ENCODE data around the gene HOXB9. TPM values are rescaled to one million over a fixed set of nuclear protein-coding genes. Genes with fewer than 3 reads are reported as not detected.

HOXB9 gene
- total RNA-seq, 1 experiment from 2014 or later: 0.24 TPM

- H3K4me1 Mint-ChIP-seq: peaks cover 25% of the 10 kb centered on the region
- TF ChIP-seq ZNF121 (CRISPR knock-in tag; IDR thresholded peaks at IDR 0.05) (no peak), NR2C2 (CRISPR knock-in tag; IDR thresholded peaks at IDR 0.05) (no peak)
- H3K36me3 Mint-ChIP-seq: no peaks in the 10 kb centered on the region
- H3K27me3 Mint-ChIP-seq (ENCODE audit: low read depth): peaks cover 100% of the 10 kb centered on the region; the same call in 1 of the 2 replicates
- ChIA-PET CTCF (interaction anchor here (0.9 to 4.1 kb wide), 4 partner anchors 15 to 341 kb away, joined by 3 to 27 read pairs (median 6); no protein-coding TSS in a partner anchor), POLR2A (no interaction called here)
- DNase-seq (ENCODE audit: low spot score): no peak
- no peak for ATAC-seq
- H3K4me3 Mint-ChIP-seq: no peak overlapping the region
- H3K27ac Mint-ChIP-seq: no peak overlapping the region
- no peaks in the 10 kb centered on the region for H3K9me3 Mint-ChIP-seq
Measured at GRCh38 chr17:48621410-48622392, 4.5 kb downstream of the HOXB9 start.

DNA sequence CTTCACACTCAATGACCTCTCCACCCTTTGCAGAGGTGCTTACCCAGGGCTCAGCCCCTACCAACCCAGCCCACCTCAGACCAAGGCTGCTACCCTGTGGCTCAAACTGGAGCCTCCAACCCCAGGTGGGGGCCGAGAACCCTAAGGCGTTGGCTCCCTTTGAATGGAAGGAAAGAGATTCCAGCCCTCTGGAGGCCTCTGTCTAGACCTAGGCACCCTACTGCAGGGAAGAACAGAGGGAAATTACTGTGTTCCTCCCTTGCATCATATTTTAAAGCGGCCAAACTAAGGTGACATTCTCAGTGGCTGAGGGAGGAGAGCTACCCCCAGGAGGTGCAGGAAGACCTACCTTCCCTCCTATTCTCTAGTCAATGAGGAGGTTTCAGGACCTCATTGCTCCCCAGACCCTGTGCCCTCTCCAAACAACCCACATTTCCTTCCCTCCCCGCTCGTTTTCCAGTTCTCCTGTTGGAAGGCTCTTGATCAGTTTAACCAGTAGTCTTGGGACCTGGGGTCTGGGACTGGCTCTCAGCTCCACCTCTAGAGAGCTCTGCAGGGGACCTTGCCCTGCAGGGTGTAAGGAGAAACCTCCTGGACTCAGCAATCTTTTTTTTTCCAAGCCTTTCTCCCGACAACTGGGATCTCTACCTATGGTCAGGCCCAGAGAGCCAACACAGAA lies 5.6 kb downstream of the HOXB9 start:
- no peak for DNase-seq (ENCODE audit: low spot score)
- H3K36me3 Mint-ChIP-seq: no peaks in the 10 kb centered on the region

DNA sequence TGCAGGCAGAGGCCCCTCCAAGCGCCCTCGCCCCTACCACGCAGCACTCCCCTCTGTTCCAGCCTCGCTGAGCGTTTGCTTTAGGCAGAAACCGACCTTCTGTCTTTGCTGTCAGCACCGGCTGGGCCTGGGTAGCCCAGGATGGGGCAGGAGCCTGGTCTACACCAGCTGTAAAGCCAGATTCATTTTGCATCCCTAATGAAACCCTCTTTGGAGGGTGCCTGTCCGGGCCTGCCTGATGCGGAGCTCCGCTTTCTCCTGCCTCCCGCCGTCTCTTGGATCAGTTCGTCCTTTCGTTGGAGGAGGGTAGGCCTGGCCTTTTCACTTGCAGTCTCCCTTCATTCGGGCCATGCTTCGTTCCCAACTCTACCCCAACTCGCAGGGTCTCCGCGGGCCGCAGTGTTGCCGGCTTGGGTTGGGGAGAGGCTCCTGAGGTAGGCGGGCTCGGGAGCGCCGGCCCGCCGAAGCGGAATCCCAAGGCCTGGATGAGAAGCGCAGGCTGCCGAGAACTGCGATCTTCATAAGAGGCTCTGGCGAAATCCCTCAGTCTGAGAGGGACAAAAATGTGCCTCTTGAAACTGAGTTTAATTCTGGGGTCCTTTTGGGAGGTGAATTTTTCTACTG lies 6.2 kb downstream of the HOXB9 start:
- ChIA-PET POLR2A (interaction anchor here (0.6 kb wide), 1 partner anchor 55 kb away, joined by 4 read pairs; no protein-coding TSS in a partner anchor), CTCF (interaction anchor here (0.5 to 4.1 kb wide), 4 partner anchors 17 to 132 kb away, joined by 3 to 27 read pairs (median 6); partner anchors contain the start of gene HOXB5)
- peak; percentile 9 for ATAC-seq
- H3K27ac Mint-ChIP-seq: no peak overlapping the region
- H3K4me1 Mint-ChIP-seq: peaks cover 18% of the 10 kb centered on the region
- peaks cover 100% of the 10 kb centered on the region; the same call in 1 of the 2 replicates for H3K27me3 Mint-ChIP-seq (ENCODE audit: low read depth)
- no peak for DNase-seq (ENCODE audit: low spot score)
- TF ChIP-seq SMAD4 (CRISPR knock-in tag; IDR thresholded peaks at IDR 0.05) (no peak), RELA (CRISPR knock-in tag; IDR thresholded peaks at IDR 0.05; ENCODE audit: borderline replicate concordance) (no peak), USF2 (CRISPR knock-in tag; IDR thresholded peaks at IDR 0.05) (no peak), GTF2I (CRISPR knock-in tag; conservative IDR thresholded peaks at IDR 0.05) (no peak), JAZF1 (CRISPR knock-in tag; IDR thresholded peaks at IDR 0.05) (no peak), ZNF121 (CRISPR knock-in tag; IDR thresholded peaks at IDR 0.05) (no peak), EMX1 (CRISPR knock-in tag; IDR thresholded peaks at IDR 0.05) (no peak), SP1 (CRISPR knock-in tag; conservative IDR thresholded peaks at IDR 0.05) (no peak), TP53 (CRISPR knock-in tag; IDR thresholded peaks at IDR 0.05) (no peak), ELF4 (CRISPR knock-in tag; IDR thresholded peaks at IDR 0.05; ENCODE audit: low read depth) (no peak), USF1 (CRISPR knock-in tag; IDR thresholded peaks at IDR 0.05) (no peak), NFATC4 (CRISPR knock-in tag; IDR thresholded peaks at IDR 0.05) (no peak)
- TF ChIP-seq, protein P1, sequence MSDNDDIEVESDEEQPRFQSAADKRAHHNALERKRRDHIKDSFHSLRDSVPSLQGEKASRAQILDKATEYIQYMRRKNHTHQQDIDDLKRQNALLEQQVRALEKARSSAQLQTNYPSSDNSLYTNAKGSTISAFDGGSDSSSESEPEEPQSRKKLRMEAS (CRISPR knock-in tag; IDR thresholded peaks at IDR 0.05): no peak
- TF ChIP-seq, protein P2, sequence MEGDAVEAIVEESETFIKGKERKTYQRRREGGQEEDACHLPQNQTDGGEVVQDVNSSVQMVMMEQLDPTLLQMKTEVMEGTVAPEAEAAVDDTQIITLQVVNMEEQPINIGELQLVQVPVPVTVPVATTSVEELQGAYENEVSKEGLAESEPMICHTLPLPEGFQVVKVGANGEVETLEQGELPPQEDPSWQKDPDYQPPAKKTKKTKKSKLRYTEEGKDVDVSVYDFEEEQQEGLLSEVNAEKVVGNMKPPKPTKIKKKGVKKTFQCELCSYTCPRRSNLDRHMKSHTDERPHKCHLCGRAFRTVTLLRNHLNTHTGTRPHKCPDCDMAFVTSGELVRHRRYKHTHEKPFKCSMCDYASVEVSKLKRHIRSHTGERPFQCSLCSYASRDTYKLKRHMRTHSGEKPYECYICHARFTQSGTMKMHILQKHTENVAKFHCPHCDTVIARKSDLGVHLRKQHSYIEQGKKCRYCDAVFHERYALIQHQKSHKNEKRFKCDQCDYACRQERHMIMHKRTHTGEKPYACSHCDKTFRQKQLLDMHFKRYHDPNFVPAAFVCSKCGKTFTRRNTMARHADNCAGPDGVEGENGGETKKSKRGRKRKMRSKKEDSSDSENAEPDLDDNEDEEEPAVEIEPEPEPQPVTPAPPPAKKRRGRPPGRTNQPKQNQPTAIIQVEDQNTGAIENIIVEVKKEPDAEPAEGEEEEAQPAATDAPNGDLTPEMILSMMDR (IDR thresholded peaks at IDR 0.05): no peak
- H3K36me3 Mint-ChIP-seq: no peaks in the 10 kb centered on the region
- H3K4me3 Mint-ChIP-seq: peak overlapping the region; percentile 25
- H3K9me3 Mint-ChIP-seq: no peaks in the 10 kb centered on the region

More for the DNA sequence above, 5.6 kb downstream of the HOXB9 start:
- POLR2A ChIA-PET: interaction anchor here (0.5 kb wide), 1 partner anchor 229 kb away, joined by 3 read pairs; no protein-coding TSS in a partner anchor
- H3K4me3 Mint-ChIP-seq: no peak overlapping the region
- CTCF ChIA-PET: interaction anchor here (0.5 to 4.1 kb wide), 4 partner anchors 16 to 131 kb away, joined by 3 to 27 read pairs (median 6); partner anchors contain the start of gene HOXB5
- peaks cover 100% of the 10 kb centered on the region; the same call in 1 of the 2 replicates for H3K27me3 Mint-ChIP-seq (ENCODE audit: low read depth)
- no peaks in the 10 kb centered on the region for H3K9me3 Mint-ChIP-seq
- peaks cover 20% of the 10 kb centered on the region for H3K4me1 Mint-ChIP-seq
- no peak for TF ChIP-seq FOXK1 (CRISPR knock-in tag; IDR thresholded peaks at IDR 0.05)
- TF ChIP-seq, protein P1 (CRISPR knock-in tag; IDR thresholded peaks at IDR 0.05): no peak
- ATAC-seq: no peak
- no peak overlapping the region for H3K27ac Mint-ChIP-seq

Data from WTC11 (cell line).